Activated naive CD4-positive, alpha-beta T cell treated with anti-CD3 and anti-CD28 coated beads for 36 hours (primary cell): ENCODE measurements around the gene CCDC13. TPM values are rescaled to one million over a fixed set of nuclear protein-coding genes. Genes with fewer than 3 reads are reported as not detected.

ENCODE experiments used
- CTCF ChIA-PET: fragments of 350-600 bp; sonication (Branson Sonifier 250); formaldehyde crosslinking; loops from one replicate; lab custom pipeline; 2021; ENCODE audit warnings: antibody characterized with exemption; lab: Charles Lee
- DNase-seq: peaks from one replicate; pipeline ENCODE4 v3.0.0-alpha.2; 2020
- H3K27ac Mint-ChIP-seq: one replicate; pipeline ENCODE4 v1.8.0; 2021; ENCODE audit warnings: mild to moderate bottlenecking, mixed read lengths
- H3K27me3 Mint-ChIP-seq: one replicate; pipeline ENCODE4 v1.8.0; 2021; ENCODE audit warnings: low read depth, mixed read lengths
- H3K36me3 Mint-ChIP-seq: one replicate; pipeline ENCODE4 v1.8.0; 2021; ENCODE audit warnings: low read depth, mixed read lengths
- H3K4me1 Mint-ChIP-seq: one replicate; pipeline ENCODE4 v1.8.0; 2021; ENCODE audit warnings: low read depth, mixed read lengths
- H3K4me3 Mint-ChIP-seq: one replicate; pipeline ENCODE4 v1.8.0; 2021; ENCODE audit warnings: mild to moderate bottlenecking, moderate library complexity, mixed read lengths
- H3K9me3 Mint-ChIP-seq: one replicate; pipeline ENCODE4 v1.8.0; 2021; ENCODE audit warnings: mixed read lengths
- intact Hi-C: fragments of 100-400 bp; cut with micrococcal nuclease; formaldehyde crosslinking; loops from one replicate; pipeline ENCODE4 v1.15.1; 2023
- total RNA-seq, 2 experiments: library from RNA; stranded (reverse); gene quantifications; one replicate each; pipeline ENCODE4 v1.2.3, GENCODE V29; 2021

Gene CCDC13
- total RNA-seq, 2 experiments from 2014 or later: 0.31 TPM; not detected in 1

DNA sequence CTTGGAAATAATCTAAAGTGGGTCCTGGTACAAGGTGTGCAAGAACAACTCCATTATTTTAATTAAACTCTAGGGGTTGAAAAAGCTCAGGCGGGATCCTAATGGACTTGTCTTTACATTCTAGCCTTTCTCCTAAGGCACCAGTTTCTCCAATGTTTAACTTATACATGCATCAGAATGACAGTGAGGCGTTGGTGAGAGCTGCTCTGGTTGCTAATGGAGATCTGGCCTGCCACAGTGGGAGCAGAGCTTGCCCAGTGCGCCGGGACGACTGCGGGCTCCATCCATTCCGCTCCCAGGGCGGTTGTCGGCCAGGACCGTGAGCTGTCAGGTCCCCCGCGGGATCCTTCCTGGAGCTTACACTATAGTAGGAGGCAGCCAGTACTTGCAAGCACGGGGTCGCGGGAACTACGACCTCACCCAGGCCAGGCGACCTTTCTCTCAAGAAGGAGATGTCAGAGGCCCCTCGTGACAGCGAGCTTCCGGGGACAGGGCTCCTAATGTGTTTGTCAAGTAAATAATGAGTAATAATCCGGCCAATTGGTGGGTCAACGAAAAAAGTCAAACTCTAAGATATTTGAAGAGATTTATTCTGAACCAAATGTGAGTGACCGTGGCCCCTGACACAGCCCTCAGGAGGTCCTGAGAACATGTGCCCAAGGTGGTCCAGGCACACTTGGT is 32.2 kb upstream of the CCDC13 start:
- no peak overlapping the region for H3K27ac Mint-ChIP-seq
- DNase-seq: peak; percentile 8
- H3K4me3 Mint-ChIP-seq: peak overlapping the region; percentile 96
- H3K36me3 Mint-ChIP-seq: peaks cover 7% of the 10 kb centered on the region
- H3K9me3 Mint-ChIP-seq: no peaks in the 10 kb centered on the region
- peaks cover 36% of the 10 kb centered on the region for H3K4me1 Mint-ChIP-seq
- H3K27me3 Mint-ChIP-seq: peaks cover 11% of the 10 kb centered on the region
- CTCF ChIA-PET: interaction anchor here (1.1 to 1.2 kb wide), 2 partner anchors 25 to 35 kb away, joined by 3 read pairs; no protein-coding TSS in a partner anchor
- intact Hi-C loops: loop anchor here (2.0 to 10.0 kb wide), 3 partner anchors 32 to 300 kb away; partner anchors contain the start of genes CCDC13 and POMGNT2

DNA sequence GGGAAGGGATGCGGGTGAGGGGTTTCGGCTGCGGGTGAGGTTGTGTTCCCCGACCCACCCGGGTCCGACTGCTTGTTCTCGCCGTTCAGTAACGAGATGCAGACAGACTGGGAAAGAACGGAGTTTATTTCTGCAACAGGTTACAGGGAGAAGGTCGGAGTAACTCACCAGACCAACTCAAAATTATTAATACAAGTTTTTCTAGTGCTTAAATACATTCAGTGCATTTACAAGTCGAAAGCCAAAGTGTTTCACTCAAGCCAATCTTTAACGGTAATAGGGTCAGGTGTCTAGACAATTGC is 31.7 kb upstream of the CCDC13 start:
- Mint-ChIP-seq H3K4me3 (peak overlapping the region; percentile 96), H3K27ac (no peak overlapping the region), H3K4me1 (peaks cover 38% of the 10 kb centered on the region), H3K36me3 (peaks cover 7% of the 10 kb centered on the region), H3K9me3 (no peaks in the 10 kb centered on the region), H3K27me3 (peaks cover 11% of the 10 kb centered on the region)
- intact Hi-C loops: loop anchor here (1.0 to 10.0 kb wide), 7 partner anchors 32 to 842 kb away; partner anchors contain the start of genes ANO10, CCDC13, POMGNT2 and SEC22C
- CTCF ChIA-PET: interaction anchor here (1.1 to 1.2 kb wide), 2 partner anchors 24 to 35 kb away, joined by 3 read pairs; no protein-coding TSS in a partner anchor
- DNase-seq: no peak

DNA sequence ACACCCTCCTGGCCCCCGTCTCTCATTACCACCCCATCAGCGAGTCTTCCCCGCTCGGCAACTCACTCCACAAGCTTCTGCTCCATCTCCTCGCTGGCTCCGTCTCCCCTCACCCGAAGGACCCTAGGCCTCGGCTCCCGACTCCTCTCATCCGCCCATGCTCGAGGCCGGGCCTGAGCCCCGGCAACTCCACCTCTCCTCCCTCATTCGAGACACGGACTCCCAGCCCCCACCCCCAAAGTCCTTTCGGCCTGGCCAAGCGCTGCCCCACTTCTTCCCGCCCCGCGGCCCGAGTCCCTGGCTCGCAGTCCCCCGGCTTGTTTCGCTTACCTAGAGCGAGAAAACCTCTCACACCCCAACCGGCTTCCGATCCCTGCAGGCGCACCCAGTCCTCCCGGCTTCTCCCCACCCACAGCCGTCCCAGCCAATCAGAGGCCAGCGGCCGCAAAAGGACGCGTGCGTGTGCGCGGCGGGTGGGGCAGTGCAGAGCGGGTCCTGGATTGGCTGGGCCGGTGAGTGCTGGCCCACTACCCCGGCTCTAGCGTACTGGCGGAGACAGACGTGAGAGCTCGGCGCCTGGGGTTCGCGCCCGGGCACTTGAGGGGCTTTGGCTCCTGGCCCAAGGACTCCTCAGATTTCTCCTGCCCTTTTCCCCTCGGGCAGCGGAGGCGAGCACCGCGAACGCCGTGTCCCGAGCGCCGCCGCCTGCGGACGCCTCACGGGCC is 31.2 kb upstream of the CCDC13 start, which contains the start of gene HIGD1A:
HIGD1A (minus strand) TSS at position 385 of the 725 bp plus-strand sequence. CDS start 10,237 bp downstream, outside the sequence.
- peaks cover 10% of the 10 kb centered on the region for H3K36me3 Mint-ChIP-seq
- CTCF ChIA-PET: interaction anchor here (1.1 to 1.4 kb wide), 3 partner anchors 24 to 35 kb away, joined by 3 to 6 read pairs (median 3); no protein-coding TSS in a partner anchor
- intact Hi-C loops: loop anchor here (1.0 to 10.0 kb wide), 7 partner anchors 31 to 842 kb away; partner anchors contain the start of genes ANO10, CCDC13, POMGNT2 and SEC22C
- peaks cover 11% of the 10 kb centered on the region for H3K27me3 Mint-ChIP-seq
- H3K4me3 Mint-ChIP-seq: peak within 1 kb of the TSS; percentile 96
- H3K27ac Mint-ChIP-seq: peak within 1 kb of the TSS; percentile 86
- no peaks in the 10 kb centered on the region for H3K9me3 Mint-ChIP-seq
- peak; percentile 95 for DNase-seq
- peaks cover 42% of the 10 kb centered on the region for H3K4me1 Mint-ChIP-seq

DNA sequence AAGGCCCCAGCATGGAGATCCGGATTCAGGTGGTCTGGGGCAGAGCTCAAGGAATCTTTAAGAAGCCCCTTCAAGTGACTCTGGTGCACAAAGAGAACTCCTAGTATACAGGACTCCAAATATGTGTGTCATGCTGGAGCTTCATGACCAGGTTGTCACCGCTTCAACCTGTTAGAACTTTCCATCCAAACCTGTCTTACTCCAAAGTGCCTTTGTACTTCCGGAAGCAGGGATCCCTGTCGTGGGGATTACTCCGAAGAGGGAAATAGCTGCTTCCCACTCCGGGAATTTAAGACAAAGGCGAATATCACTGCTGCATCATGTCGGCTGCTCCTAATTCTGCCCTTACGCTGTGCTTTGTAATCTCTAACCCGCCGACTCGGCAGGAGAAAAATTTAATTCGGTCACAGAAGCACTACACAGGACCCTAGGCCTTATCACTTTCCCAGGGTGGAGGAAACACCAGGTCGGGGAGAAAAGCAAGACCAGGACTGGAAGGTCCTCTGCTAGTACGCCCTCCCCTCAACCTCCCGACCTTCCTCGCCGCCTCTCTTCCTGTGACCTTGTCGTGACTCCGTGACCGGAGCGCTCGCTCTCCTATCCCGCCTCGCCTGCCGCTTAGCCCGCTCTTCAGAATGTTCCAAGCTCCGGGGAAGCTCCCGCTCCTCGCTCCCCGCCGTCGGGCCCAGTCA is 30.5 kb upstream of the CCDC13 start:
- intact Hi-C loops: loop anchor here (1.0 to 10.0 kb wide), 7 partner anchors 31 to 841 kb away; partner anchors contain the start of genes ANO10, CCDC13, POMGNT2 and SEC22C

DNA sequence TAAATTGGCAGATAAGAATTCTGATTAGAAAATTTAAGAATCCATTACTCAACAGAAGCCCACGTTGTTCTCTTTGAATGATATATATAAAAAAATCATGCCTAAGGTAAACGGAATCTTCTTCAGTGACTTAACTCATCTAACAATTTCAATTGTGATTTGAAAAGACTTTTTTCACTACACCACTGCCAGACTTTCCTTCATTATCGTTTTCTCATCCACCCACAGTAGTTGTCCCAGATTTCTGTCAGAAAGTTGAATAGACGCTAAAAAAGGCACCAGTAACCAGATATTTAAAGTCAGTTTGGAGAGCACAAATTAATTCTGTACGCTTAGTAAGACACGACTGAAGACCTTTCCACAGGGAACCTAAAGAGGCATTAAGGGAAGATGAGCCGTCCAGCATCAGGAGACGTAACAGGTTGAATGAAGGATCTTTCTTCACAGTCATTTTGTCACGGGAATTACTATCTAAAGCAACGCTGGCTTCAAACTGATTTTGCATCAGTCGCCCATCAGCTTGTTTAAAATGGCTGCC is 29.9 kb upstream of the CCDC13 start:
- CTCF ChIA-PET: interaction anchor here (0.8 to 1.4 kb wide), 3 partner anchors 8 to 37 kb away, joined by 3 to 6 read pairs (median 3); no protein-coding TSS in a partner anchor
- peaks cover 10% of the 10 kb centered on the region for H3K36me3 Mint-ChIP-seq
- no peak overlapping the region for H3K27ac Mint-ChIP-seq
- H3K4me3 Mint-ChIP-seq: peak overlapping the region; percentile 96
- DNase-seq: no peak
- H3K27me3 Mint-ChIP-seq: peaks cover 9% of the 10 kb centered on the region
- H3K9me3 Mint-ChIP-seq: no peaks in the 10 kb centered on the region
- intact Hi-C loops: loop anchor here (5.0 to 10.0 kb wide), 3 partner anchors 221 to 819 kb away; partner anchors contain the start of genes ANO10, POMGNT2 and SEC22C
- peaks cover 43% of the 10 kb centered on the region for H3K4me1 Mint-ChIP-seq

More for the DNA sequence above, 30.5 kb upstream of the CCDC13 start:
- H3K27ac Mint-ChIP-seq: peak overlapping the region; percentile 86
- peaks cover 43% of the 10 kb centered on the region for H3K4me1 Mint-ChIP-seq
- H3K27me3 Mint-ChIP-seq: peaks cover 9% of the 10 kb centered on the region
- DNase-seq: peak; percentile 48
- H3K9me3 Mint-ChIP-seq: no peaks in the 10 kb centered on the region
- peaks cover 10% of the 10 kb centered on the region for H3K36me3 Mint-ChIP-seq
- peak overlapping the region; percentile 96 for H3K4me3 Mint-ChIP-seq
- CTCF ChIA-PET: interaction anchor here (0.8 to 1.4 kb wide), 3 partner anchors 9 to 36 kb away, joined by 3 to 6 read pairs (median 3); no protein-coding TSS in a partner anchor

DNA sequence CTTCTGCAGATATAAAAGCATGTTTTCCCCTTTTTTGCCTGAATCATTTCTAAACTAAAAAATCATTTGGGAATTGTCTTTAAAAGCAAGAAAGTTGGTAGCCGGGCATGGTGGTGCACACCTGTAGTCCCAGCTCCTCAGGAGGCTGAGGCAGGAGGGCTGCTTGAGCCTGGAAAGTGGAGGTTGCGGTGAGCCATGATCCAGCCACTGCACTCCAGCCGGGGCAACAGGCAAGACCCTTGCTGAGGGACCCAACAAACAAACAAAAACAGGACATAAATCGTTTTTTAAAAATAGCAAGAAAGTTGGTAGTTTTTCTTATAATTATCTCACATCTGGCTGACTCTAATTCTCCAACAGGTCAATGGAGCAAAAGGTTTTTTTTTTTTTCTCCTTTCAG is 28.7 kb upstream of the CCDC13 start:
- no peak overlapping the region for H3K4me3 Mint-ChIP-seq
- H3K27me3 Mint-ChIP-seq: peaks cover 9% of the 10 kb centered on the region
- peaks cover 43% of the 10 kb centered on the region for H3K4me1 Mint-ChIP-seq
- intact Hi-C loops: loop anchor here (5.0 to 10.0 kb wide), 3 partner anchors 219 to 821 kb away; partner anchors contain the start of genes ANO10, POMGNT2 and SEC22C
- CTCF ChIA-PET: no interaction called here
- peaks cover 10% of the 10 kb centered on the region for H3K36me3 Mint-ChIP-seq
- no peaks in the 10 kb centered on the region for H3K9me3 Mint-ChIP-seq
- H3K27ac Mint-ChIP-seq: no peak overlapping the region
- no peak for DNase-seq

DNA sequence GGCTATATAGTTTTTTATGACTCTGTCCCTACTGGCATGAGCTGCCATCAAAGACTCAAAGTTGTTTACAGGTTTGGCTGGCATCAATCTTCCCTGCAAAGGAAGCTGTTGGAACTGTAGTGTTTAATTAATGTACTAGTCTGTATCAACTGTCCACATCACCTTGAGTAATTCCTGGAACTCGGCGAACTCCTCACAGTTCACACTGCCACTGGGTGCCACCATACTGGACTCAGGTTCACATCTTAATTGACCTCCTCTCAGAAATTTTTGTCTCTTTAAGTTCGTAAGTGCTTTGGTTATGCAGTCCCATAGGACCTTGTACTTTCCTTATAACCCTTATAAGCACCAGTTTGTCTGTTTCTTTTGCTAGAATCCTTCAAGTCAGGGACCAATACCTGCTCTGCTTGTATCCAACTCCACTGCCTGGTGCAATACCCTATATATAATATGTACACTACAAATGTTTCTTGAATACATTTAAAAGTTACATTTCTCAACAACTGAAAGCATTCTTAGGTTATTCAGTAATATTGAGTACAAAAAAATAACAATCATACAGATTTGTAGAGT is 28.1 kb upstream of the CCDC13 start:
- Mint-ChIP-seq H3K9me3 (no peaks in the 10 kb centered on the region), H3K27me3 (peaks cover 7% of the 10 kb centered on the region), H3K27ac (no peak overlapping the region), H3K4me1 (peaks cover 46% of the 10 kb centered on the region), H3K36me3 (peaks cover 12% of the 10 kb centered on the region), H3K4me3 (no peak overlapping the region)
- CTCF ChIA-PET: interaction anchor here (1.1 to 1.5 kb wide), 2 partner anchors 32 to 38 kb away, joined by 3 to 4 read pairs; no protein-coding TSS in a partner anchor
- DNase-seq: no peak
- intact Hi-C loops: loop anchor here (5.0 to 10.0 kb wide), 3 partner anchors 219 to 821 kb away; partner anchors contain the start of genes ANO10, POMGNT2 and SEC22C

DNA sequence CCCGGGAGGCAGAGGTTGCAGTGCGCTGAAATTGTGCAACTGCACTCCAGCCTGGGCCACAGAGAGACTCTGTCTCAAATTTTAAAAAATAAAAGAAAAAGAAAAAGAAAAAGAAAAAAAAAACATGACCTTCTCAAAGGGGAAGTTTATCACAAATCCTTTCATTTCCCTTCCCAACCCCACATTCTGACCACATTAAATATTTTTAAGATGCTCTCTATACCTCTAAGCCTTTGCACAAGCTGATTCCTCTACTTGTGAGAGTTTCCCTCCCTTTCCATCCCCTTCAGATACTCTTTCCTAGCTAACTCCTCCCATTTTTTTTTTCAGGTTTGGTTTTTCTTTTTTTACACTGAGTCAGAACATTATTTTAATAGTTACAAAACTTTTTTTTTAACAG is 27.2 kb upstream of the CCDC13 start:
- H3K4me3 Mint-ChIP-seq: no peak overlapping the region
- CTCF ChIA-PET: interaction anchor here (0.6 to 1.5 kb wide), 6 partner anchors 20 to 395 kb away, joined by 3 to 6 read pairs (median 4); no protein-coding TSS in a partner anchor
- H3K9me3 Mint-ChIP-seq: no peaks in the 10 kb centered on the region
- no peaks in the 10 kb centered on the region for H3K27me3 Mint-ChIP-seq
- H3K36me3 Mint-ChIP-seq: peaks cover 12% of the 10 kb centered on the region
- no peak for DNase-seq
- intact Hi-C loops: loop anchor here (5.0 to 10.0 kb wide), 3 partner anchors 218 to 822 kb away; partner anchors contain the start of genes ANO10, POMGNT2 and SEC22C
- no peak overlapping the region for H3K27ac Mint-ChIP-seq
- H3K4me1 Mint-ChIP-seq: peaks cover 50% of the 10 kb centered on the region

DNA sequence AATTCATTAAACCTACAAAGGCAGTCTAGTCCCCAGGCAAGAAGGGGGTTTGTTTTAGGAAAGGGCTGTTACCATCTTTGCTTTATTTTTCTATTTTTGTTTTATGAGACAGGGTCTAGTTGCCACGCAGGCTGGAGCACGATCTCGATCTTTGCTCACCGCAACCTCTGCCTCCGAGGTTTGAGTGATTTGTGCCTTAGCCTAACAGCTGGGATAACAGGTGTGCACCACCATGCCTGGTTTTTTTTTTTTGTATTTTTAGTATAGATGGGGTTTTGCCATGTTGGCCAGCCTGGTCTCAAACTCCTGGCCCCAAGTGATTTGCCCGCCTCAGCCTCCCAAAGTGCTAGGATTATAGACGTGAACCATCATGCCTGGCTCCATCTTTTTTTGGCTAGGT is 26.3 kb upstream of the CCDC13 start:
- Mint-ChIP-seq H3K4me1 (peaks cover 46% of the 10 kb centered on the region), H3K36me3 (peaks cover 12% of the 10 kb centered on the region), H3K4me3 (no peak overlapping the region), H3K27ac (no peak overlapping the region), H3K9me3 (no peaks in the 10 kb centered on the region), H3K27me3 (no peaks in the 10 kb centered on the region)
- DNase-seq: no peak
- intact Hi-C loops: no loop called here
- CTCF ChIA-PET: interaction anchor here (0.7 to 1.5 kb wide), 4 partner anchors 19 to 112 kb away, joined by 3 to 4 read pairs (median 4); no protein-coding TSS in a partner anchor

DNA sequence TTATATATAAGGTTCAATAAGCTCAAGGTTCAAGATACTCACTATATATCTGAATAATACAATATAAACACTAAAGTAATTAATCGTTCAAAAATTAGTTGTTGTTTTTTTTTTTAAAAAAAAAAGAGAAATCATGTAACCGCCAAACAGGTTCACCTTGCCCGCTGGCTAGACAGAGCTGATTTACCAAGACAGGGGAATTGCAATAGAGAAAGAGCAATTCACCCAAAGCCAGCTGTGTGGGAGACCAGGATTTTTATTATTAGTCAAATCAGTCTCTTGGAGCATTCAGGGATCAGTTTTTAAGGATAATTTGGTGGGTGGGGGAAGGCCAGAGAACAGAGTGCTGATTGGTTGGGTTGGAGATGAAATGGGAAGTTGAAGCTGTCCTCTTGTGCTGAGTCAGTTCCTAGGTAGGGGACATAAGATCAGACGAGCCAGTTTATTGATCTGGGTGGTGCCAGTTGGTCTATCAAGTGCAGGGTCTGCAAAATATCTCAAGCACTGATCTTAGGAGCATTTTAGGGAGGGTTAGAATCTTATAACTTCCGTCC is 23.4 kb upstream of the CCDC13 start:
- CTCF ChIA-PET: interaction anchor here (1.3 kb wide), 1 partner anchor 17 kb away, joined by 7 read pairs; no protein-coding TSS in a partner anchor
- H3K36me3 Mint-ChIP-seq: peaks cover 16% of the 10 kb centered on the region
- DNase-seq: no peak
- H3K27me3 Mint-ChIP-seq: no peaks in the 10 kb centered on the region
- H3K4me3 Mint-ChIP-seq: no peak overlapping the region
- intact Hi-C loops: no loop called here
- H3K27ac Mint-ChIP-seq: no peak overlapping the region
- peaks cover 29% of the 10 kb centered on the region for H3K4me1 Mint-ChIP-seq
- H3K9me3 Mint-ChIP-seq: no peaks in the 10 kb centered on the region
